Common myeloid progenitor, CD34-positive (primary cell): ENCODE data around the gene ZBED5.
"Not testable (repeated sequence)": the region's sequence is repeated elsewhere in the genome, so short reads cannot be mapped to it uniquely, and the experiment has no call there.

ENCODE experiments used
- CTCF ChIA-PET: fragments of 350-600 bp; sonication (Branson Sonifier 250); formaldehyde crosslinking; loops from one replicate; lab custom pipeline; 2021; ENCODE audit warnings: antibody characterized with exemption; lab: Charles Lee
- POLR2A ChIA-PET: fragments of 350-600 bp; sonication (Branson Sonifier 250); formaldehyde crosslinking; loops from one replicate; lab custom pipeline; 2021; ENCODE audit warnings: antibody characterized with exemption; lab: Charles Lee
- DNase-seq, 3 donors: peaks; one replicate each; pipeline versions ENCODE4 v3.0.0 to v3.0.0-alpha.2; 2013
- H3K27ac ChIP-seq, 2 experiments: 1 replicate in 1 of 2; 2 replicates in 1 of 2; pipeline ENCODE4 v1.7.0; 2013; ENCODE audit warnings: inconsistent platforms in 2 of 2, low read length in 2 of 2, mild to moderate bottlenecking in 2 of 2, low read depth in 1 of 2, moderate library complexity in 1 of 2; ENCODE audit not compliant: severe bottlenecking in 2 of 2, insufficient read depth in 1 of 2, poor library complexity in 1 of 2
- H3K27me3 ChIP-seq, 5 experiments: replicated peaks in 2 of 5; 1 replicate in 3 of 5; 2 replicates in 2 of 5; pipeline versions ENCODE4 v1.6.1 to v1.7.0; 2013; ENCODE audit warnings: low read length in 4 of 5, mild to moderate bottlenecking in 2 of 5, moderate library complexity in 2 of 5, inconsistent platforms in 1 of 5; ENCODE audit not compliant: insufficient read depth in 5 of 5, control insufficient read depth in 4 of 5
- H3K36me3 ChIP-seq, 4 experiments: 1 replicate in 2 of 4; 2 replicates in 2 of 4; pipeline versions ENCODE4 v1.6.1 to v1.7.0; 2013; ENCODE audit warnings: low read length in 3 of 4, control low read depth in 1 of 4, mild to moderate bottlenecking in 1 of 4; ENCODE audit not compliant: control insufficient read depth in 4 of 4, insufficient read depth in 4 of 4
- H3K4me1 ChIP-seq, 4 experiments: 1 replicate in 3 of 4; 2 replicates in 1 of 4; pipeline versions ENCODE4 v1.6.1 to v1.7.1; 2013; ENCODE audit warnings: low read length in 3 of 4, mild to moderate bottlenecking in 3 of 4, control low read depth in 1 of 4, inconsistent platforms in 1 of 4, moderate library complexity in 1 of 4; ENCODE audit not compliant: control insufficient read depth in 4 of 4, insufficient read depth in 4 of 4; ENCODE audit errors: control extremely low read depth in 1 of 4
- H3K4me3 ChIP-seq, 7 experiments: 1 replicate in 4 of 7; 2 replicates in 3 of 7; pipeline versions ENCODE4 v1.5.1 to v1.7.0; 2013; ENCODE audit warnings: mild to moderate bottlenecking in 7 of 7, low read length in 6 of 7, moderate library complexity in 6 of 7, inconsistent platforms in 2 of 7, low read depth in 2 of 7, control low read depth in 1 of 7; ENCODE audit not compliant: insufficient read depth in 4 of 7, control insufficient read depth in 1 of 7; ENCODE audit errors: extremely low read depth in 1 of 7
- H3K9me3 ChIP-seq, 5 experiments: 1 replicate in 4 of 5; 2 replicates in 1 of 5; pipeline versions ENCODE4 v1.6.1 to v1.7.1; 2013; ENCODE audit warnings: low read length in 4 of 5, mild to moderate bottlenecking in 2 of 5, inconsistent platforms in 1 of 5, low read depth in 1 of 5, moderate library complexity in 1 of 5; ENCODE audit not compliant: control insufficient read depth in 4 of 5, insufficient read depth in 2 of 5; ENCODE audit errors: control extremely low read depth in 1 of 5
- WGBS: methylation state at CpG from one replicate; pipeline ENCODE4 v1.1.5; 2013; ENCODE audit not compliant: insufficient coverage; 5-methylcytosine and 5-hydroxymethylcytosine counted together

The ZBED5 gene

GRCh38 chr11:10844356-10844755 is 13.5 kb downstream of the ZBED5 start:
- H3K9me3 ChIP-seq, result no peaks in the 10 kb centered on the region
- CTCF ChIA-PET, result interaction anchor here (0.8 to 1.7 kb wide), 3 partner anchors 10 to 90 kb away, joined by 3 to 5 read pairs (median 3); no protein-coding TSS in a partner anchor
- H3K36me3 ChIP-seq, result no peaks in the 10 kb centered on the region
- H3K4me1 ChIP-seq, result no peaks in the 10 kb centered on the region
- H3K4me3 ChIP-seq, result no peak overlapping the region
- no peaks in the 10 kb centered on the region for H3K27me3 ChIP-seq
- POLR2A ChIA-PET, result no interaction called here
- no peak overlapping the region for H3K27ac ChIP-seq
- DNase-seq, result no peak

- CTCF ChIA-PET, result interaction anchor here (0.7 to 2.8 kb wide), 4 partner anchors 10 to 61 kb away, joined by 3 to 9 read pairs (median 4); no protein-coding TSS in a partner anchor
- DNase-seq, result no peak
- POLR2A ChIA-PET, result interaction anchor here (1.1 kb wide), 1 partner anchor 18 kb away, joined by 3 read pairs; no protein-coding TSS in a partner anchor
- 83% methylated on average over 2 of the region's 3 CpGs for WGBS
- H3K4me1 ChIP-seq, result no peaks in the 10 kb centered on the region
- H3K27me3 ChIP-seq, result no peaks in the 10 kb centered on the region
- H3K27ac ChIP-seq, result no peak overlapping the region
- H3K36me3 ChIP-seq, result no peaks in the 10 kb centered on the region
- H3K4me3 ChIP-seq, result peak overlapping the region in 1 of 7 experiments; percentile 24
- H3K9me3 ChIP-seq, result no peaks in the 10 kb centered on the region
These were observed 19.0 kb downstream of the ZBED5 start for GRCh38 chr11:10838881-10839280.

GRCh38 chr11:10838083-10838482 is 19.8 kb downstream of the ZBED5 start:
- Histone ChIP-seq H3K27ac (no peak overlapping the region), H3K4me3 (no peak overlapping the region), H3K4me1 (no peaks in the 10 kb centered on the region), H3K27me3 (no peaks in the 10 kb centered on the region), H3K36me3 (no peaks in the 10 kb centered on the region), H3K9me3 (no peaks in the 10 kb centered on the region)
- no peak for DNase-seq
- ChIA-PET CTCF (interaction anchor here (0.8 to 2.8 kb wide), 4 partner anchors 11 to 33 kb away, joined by 3 to 9 read pairs (median 3); no protein-coding TSS in a partner anchor), POLR2A (interaction anchor here (1.0 kb wide), 1 partner anchor 10 kb away, joined by 3 read pairs; no protein-coding TSS in a partner anchor)

- H3K36me3 ChIP-seq, H3K4me3 ChIP-seq, H3K4me1 ChIP-seq, H3K27ac ChIP-seq, DNase-seq, H3K9me3 ChIP-seq, H3K27me3 ChIP-seq, POLR2A ChIA-PET: not testable (repeated sequence)
- CTCF ChIA-PET, result interaction anchor here (1.1 to 2.8 kb wide), 3 partner anchors 9 to 19 kb away, joined by 3 to 9 read pairs (median 4); no protein-coding TSS in a partner anchor
- 100% methylated on average over 1 of the region's 4 CpGs for WGBS
These were observed 21.0 kb downstream of the ZBED5 start for GRCh38 chr11:10836884-10837283.

GRCh38 chr11:10829139-10829538 is 28.7 kb downstream of the ZBED5 start:
- Histone ChIP-seq H3K36me3 (no peaks in the 10 kb centered on the region), H3K27me3 (no peaks in the 10 kb centered on the region), H3K27ac (no peak overlapping the region), H3K4me1 (peaks cover 3 to 14% (median 8%) of the 10 kb centered on the region in 4 experiments), H3K4me3 (no peak overlapping the region), H3K9me3 (no peaks in the 10 kb centered on the region)
- ChIA-PET CTCF (interaction anchor here (1.1 to 1.3 kb wide), 4 partner anchors 11 to 37 kb away, joined by 3 to 4 read pairs (median 3); no protein-coding TSS in a partner anchor), POLR2A (interaction anchor here (1.1 kb wide), 1 partner anchor 29 kb away, joined by 3 read pairs; the partner anchor contains the start of gene ZBED5)
- DNase-seq, result no peak
- WGBS, result 100% methylated on average over 4 of the region's 4 CpGs

- Histone ChIP-seq H3K36me3 (no peaks in the 10 kb centered on the region), H3K9me3 (no peaks in the 10 kb centered on the region), H3K27me3 (no peaks in the 10 kb centered on the region), H3K4me3 (no peak overlapping the region), H3K4me1 (peaks cover 5 to 20% (median 11%) of the 10 kb centered on the region in 4 experiments), H3K27ac (no peak overlapping the region)
- ChIA-PET CTCF (interaction anchor here (1.3 kb wide), 2 partner anchors 14 to 17 kb away, joined by 3 read pairs; no protein-coding TSS in a partner anchor), POLR2A (no interaction called here)
- no peak for DNase-seq
- 80% methylated on average over 1 of the region's 2 CpGs for WGBS
These were observed 29.5 kb downstream of the ZBED5 start for GRCh38 chr11:10828402-10828801.

GRCh38 chr11:10824888-10825287 is 33.0 kb downstream of the ZBED5 start:
- WGBS, result no CpG with 5 or more reads among the region's 3 CpGs
- no peak overlapping the region for H3K4me3 ChIP-seq
- peaks cover 7 to 30% (median 12%) of the 10 kb centered on the region in 4 experiments for H3K4me1 ChIP-seq
- CTCF ChIA-PET, result interaction anchor here (1.2 to 1.5 kb wide), 2 partner anchors 15 to 23 kb away, joined by 3 to 4 read pairs; no protein-coding TSS in a partner anchor
- POLR2A ChIA-PET, result no interaction called here
- H3K27me3 ChIP-seq, result no peaks in the 10 kb centered on the region
- no peak overlapping the region for H3K27ac ChIP-seq
- H3K36me3 ChIP-seq, result no peaks in the 10 kb centered on the region
- no peaks in the 10 kb centered on the region for H3K9me3 ChIP-seq
- DNase-seq, result peak in 2 of 3 donors; percentile 64 to 76
